ENCODE measurements around the gene HMCES.

DNA sequence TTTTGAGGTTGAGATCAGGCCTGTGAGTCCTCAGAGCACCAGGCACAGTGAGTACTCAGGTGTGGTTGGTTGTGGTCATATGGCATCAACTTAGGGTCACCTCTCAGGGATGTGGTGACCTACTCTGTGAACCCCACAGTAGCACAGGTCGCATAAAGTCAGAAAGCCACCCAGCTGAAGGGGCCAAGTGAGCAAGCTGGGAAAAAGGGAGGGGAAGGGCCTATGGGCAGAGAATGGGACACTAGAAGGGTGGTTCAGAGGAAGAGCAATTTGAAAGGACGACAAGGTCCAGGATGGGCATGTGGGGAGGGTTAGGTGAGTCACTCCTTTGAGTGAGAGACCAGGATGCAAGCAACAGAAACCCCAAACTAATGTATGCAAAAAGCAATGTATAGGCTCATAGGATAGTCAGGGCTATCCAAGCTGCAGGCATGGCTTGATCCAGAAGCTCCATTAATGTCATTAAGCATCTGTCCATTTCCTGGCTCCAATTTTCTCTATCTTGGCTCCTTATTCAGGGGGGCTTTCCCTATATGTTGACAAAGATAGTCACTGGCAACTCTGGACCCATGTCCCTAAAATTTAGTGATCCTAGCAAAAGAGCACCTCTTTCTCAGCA, 33.5 kb downstream of the HMCES start:
- TF ChIP-seq POLR2A (IDR thresholded peaks at IDR 0.05; ENCODE audit: low read depth, low read length) (no peak), TAF1 (IDR thresholded peaks at IDR 0.05; ENCODE audit: low read depth, low read length) (no peak), SPI1 (IDR thresholded peaks at IDR 0.05; ENCODE audit: low read depth, low read length) (no peak), POLR2AphosphoS5 (IDR thresholded peaks at IDR 0.05; ENCODE audit: low read depth, low read length) (no peak; the same call in 1 of the 2 replicates), POU2F2 (IDR thresholded peaks at IDR 0.05; ENCODE audit: low read depth, low read length) (no peak)
